Sigmoid colon (tissue), 7 donors: ENCODE results near the gene ABCD3. TPM values are rescaled to one million over a fixed set of nuclear protein-coding genes. Genes with fewer than 3 reads are reported as not detected.
A peak's percentile ranks its signal among the peaks of the same experiment; 100 is the strongest.

ENCODE experiments used
- DNase-seq: peaks from one replicate; pipeline ENCODE4 v3.0.0-alpha.2; 2019
- H3K27ac ChIP-seq, 4 donors: fragments of 200-600 bp; sonication (generic); one replicate each; pipeline ENCODE4 v1.5.1; 2016 to 2019; ENCODE audit warnings: mild to moderate bottlenecking in 1 of 4
- H3K27me3 ChIP-seq, 3 donors: fragments of 200-600 bp; sonication (generic); one replicate each; pipeline ENCODE4 v1.5.1; 2019; ENCODE audit warnings: mild to moderate bottlenecking in 1 of 3
- H3K36me3 ChIP-seq, 4 donors: fragments of 200-600 bp; sonication (generic); one replicate each; pipeline ENCODE4 v1.5.1; 2016 to 2019
- H3K4me1 ChIP-seq, 4 donors: fragments of 200-600 bp; sonication (generic); one replicate each; pipeline ENCODE4 v1.5.1; 2017 to 2019
- H3K4me3 ChIP-seq, 4 donors: fragments of 200-600 bp; sonication (generic); one replicate each; pipeline ENCODE4 v1.5.1; 2017 to 2019; ENCODE audit warnings: mild to moderate bottlenecking in 2 of 4, moderate library complexity in 1 of 4
- H3K9me3 ChIP-seq, 4 donors: fragments of 200-600 bp in 3 of 4; sonication (generic) in 3 of 4; one replicate each; pipeline versions ENCODE4 v1.5.1 to v1.6.1; 2013 to 2019
- EP300 ChIP-seq, 4 donors: sonication (generic); formaldehyde crosslinking; IDR thresholded peaks; one replicate each; pipeline ENCODE4 v1.6.1; 2017; ENCODE audit warnings: antibody characterized with exemption in 4 of 4
- POLR2A ChIP-seq, 2 donors: fragments of 450-650 bp; IDR thresholded peaks; one replicate each; pipeline ENCODE4 v1.6.1; 2016; ENCODE audit warnings: antibody characterized with exemption in 2 of 2, mild to moderate bottlenecking in 2 of 2, moderate library complexity in 2 of 2
- POLR2AphosphoS5 ChIP-seq, 4 donors: sonication (generic); formaldehyde crosslinking; IDR thresholded peaks; one replicate each; pipeline ENCODE4 v1.6.1; 2017; ENCODE audit warnings: antibody characterized with exemption in 4 of 4
- WGBS, 2 donors: extraction: QIAGEN DNeasy Blood & Tissue Kit; methylation state at CpG; one replicate each; pipeline ENCODE4 v1.1.7; 2013; 5-methylcytosine and 5-hydroxymethylcytosine counted together
- intact Hi-C: fragments of 100-400 bp; cut with DNase I; formaldehyde crosslinking; loops from one replicate; pipeline ENCODE4 v1.15.1; 2023
- polyA plus RNA-seq, 3 donors: library from polyadenylated mRNA; stranded (reverse); fragments of 200-250 nt; gene quantifications; one replicate each; pipeline ENCODE4 v1.2.3, GENCODE V29; 2013
- total RNA-seq, 4 donors: library from RNA; depleted of rRNA; stranded (reverse); fragments of >200 nt; gene quantifications; one replicate each; pipeline ENCODE4 v1.1.0, GENCODE V29; 2016
- TF ChIP-seq, protein P1 (sequence below), 4 experiments: fragments of 450-650 bp in 3 of 4; fragments of 200-600 bp in 1 of 4; IDR thresholded peaks; one replicate each; pipeline ENCODE4 v1.5.1; 2016 to 2019; ENCODE audit warnings: antibody characterized with exemption in 4 of 4, mild to moderate bottlenecking in 3 of 4, moderate library complexity in 2 of 4
- donor health status: healthy with polysubstance abuse.
- donor health status: Bipolar disorder and iron deficiency.
- donor health status: healthy.

ABCD3 gene
- total and polyA plus RNA-seq, 7 donors: 21.0 to 55.6 (median 33.5) TPM

DNA sequence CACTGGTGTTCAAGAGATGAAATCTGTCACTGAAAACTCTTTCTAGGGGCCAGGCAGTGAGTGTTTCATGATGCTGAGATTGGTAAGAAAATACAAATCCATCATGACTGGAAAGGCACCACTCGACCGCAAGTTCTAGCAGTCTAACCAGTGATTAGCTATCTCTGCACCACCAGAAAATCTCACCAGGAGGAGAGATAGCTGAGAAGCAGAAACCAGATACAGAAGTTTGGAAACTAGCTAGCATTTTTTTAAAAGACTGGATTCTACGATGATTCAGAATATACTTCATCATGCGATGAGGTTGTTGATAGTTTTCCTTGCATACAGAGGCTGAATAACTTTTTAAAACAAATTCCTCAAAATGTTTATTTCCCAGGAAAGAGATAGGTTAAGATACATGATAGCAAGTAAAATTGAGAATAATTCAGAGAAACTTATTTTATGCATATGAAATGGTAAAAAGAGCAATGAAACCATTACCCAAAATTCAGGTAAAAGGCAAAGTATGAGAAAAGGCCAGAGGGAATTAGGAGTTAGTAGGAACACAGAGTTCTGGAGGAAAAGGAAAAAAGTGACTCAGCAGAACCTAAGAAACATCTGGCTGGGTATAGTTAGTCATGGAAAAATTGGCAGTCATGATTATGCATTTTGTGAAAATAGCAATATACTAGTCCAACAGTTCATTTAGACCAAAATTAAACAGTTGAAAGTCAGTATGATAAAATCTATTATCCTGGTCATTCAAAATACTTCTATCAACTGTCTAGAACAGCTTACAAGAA is 126.7 kb downstream of the ABCD3 start:
- DNase-seq: no peak
- WGBS, 2 donors: 87 to 91% methylated on average over 4 of the region's 4 CpGs

DNA sequence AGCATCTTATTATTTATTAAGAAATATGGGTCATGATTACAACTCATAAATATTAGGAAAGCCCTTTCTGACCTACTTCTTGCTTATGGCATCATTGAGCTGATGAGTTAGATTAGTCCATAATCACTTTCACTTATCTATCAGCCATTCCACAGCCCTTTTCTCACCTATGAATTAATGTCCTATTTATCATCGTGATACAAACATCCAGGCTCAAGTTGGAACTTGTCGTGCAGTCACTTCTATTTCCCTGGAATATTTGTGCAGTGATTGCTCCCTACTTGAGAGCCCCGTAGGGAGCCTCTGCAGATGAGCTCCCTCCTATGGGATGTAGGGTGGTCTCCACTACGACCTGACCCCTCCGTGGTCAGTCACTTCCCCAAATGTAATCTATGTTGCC is 131.5 kb downstream of the ABCD3 start:
- H3K27ac ChIP-seq: no peak overlapping the region
- 83 to 84% methylated on average over 5 of the region's 5 CpGs for WGBS, 2 donors
- no peaks in the 10 kb centered on the region for H3K27me3 ChIP-seq
- intact Hi-C loops: no loop called here
- no peaks in the 10 kb centered on the region for H3K4me1 ChIP-seq
- TF ChIP-seq, protein P1, sequence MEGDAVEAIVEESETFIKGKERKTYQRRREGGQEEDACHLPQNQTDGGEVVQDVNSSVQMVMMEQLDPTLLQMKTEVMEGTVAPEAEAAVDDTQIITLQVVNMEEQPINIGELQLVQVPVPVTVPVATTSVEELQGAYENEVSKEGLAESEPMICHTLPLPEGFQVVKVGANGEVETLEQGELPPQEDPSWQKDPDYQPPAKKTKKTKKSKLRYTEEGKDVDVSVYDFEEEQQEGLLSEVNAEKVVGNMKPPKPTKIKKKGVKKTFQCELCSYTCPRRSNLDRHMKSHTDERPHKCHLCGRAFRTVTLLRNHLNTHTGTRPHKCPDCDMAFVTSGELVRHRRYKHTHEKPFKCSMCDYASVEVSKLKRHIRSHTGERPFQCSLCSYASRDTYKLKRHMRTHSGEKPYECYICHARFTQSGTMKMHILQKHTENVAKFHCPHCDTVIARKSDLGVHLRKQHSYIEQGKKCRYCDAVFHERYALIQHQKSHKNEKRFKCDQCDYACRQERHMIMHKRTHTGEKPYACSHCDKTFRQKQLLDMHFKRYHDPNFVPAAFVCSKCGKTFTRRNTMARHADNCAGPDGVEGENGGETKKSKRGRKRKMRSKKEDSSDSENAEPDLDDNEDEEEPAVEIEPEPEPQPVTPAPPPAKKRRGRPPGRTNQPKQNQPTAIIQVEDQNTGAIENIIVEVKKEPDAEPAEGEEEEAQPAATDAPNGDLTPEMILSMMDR (IDR thresholded peaks at IDR 0.05): no peak
- TF ChIP-seq POLR2AphosphoS5 (IDR thresholded peaks at IDR 0.05) (no peak), EP300 (IDR thresholded peaks at IDR 0.05) (no peak), POLR2A (IDR thresholded peaks at IDR 0.05) (no peak)
- H3K9me3 ChIP-seq: no peaks in the 10 kb centered on the region
- no peak overlapping the region for H3K4me3 ChIP-seq
- no peaks in the 10 kb centered on the region for H3K36me3 ChIP-seq
- DNase-seq: no peak

More for the DNA sequence above, 126.7 kb downstream of the ABCD3 start:
- Histone ChIP-seq H3K4me3 (no peak overlapping the region), H3K36me3 (no peaks in the 10 kb centered on the region), H3K4me1 (peaks cover 0 to 15% (median 7%) of the 10 kb centered on the region in 4 donors), H3K27me3 (no peaks in the 10 kb centered on the region), H3K9me3 (no peaks in the 10 kb centered on the region), H3K27ac (peak overlapping the region in 3 of 4 donors; percentile 8 to 89 (median 39))
- intact Hi-C loops: loop anchor here (5.0 kb wide), 3 partner anchors 97 to 257 kb away; no protein-coding TSS in a partner anchor
- TF ChIP-seq POLR2AphosphoS5 (IDR thresholded peaks at IDR 0.05) (peak; percentile 14 to 66 (median 44)), POLR2A (IDR thresholded peaks at IDR 0.05) (no peak), EP300 (IDR thresholded peaks at IDR 0.05) (peak in 1 of 4 donors; percentile 16)
- TF ChIP-seq, protein P1 (IDR thresholded peaks at IDR 0.05): no peak

GRCh38 chr1:94550396-94550795 is 132.2 kb downstream of the ABCD3 start:
- 81 to 88% methylated on average over 6 of the region's 6 CpGs for WGBS, 2 donors
- Histone ChIP-seq H3K4me1 (no peaks in the 10 kb centered on the region), H3K4me3 (no peak overlapping the region), H3K27me3 (no peaks in the 10 kb centered on the region), H3K27ac (no peak overlapping the region), H3K36me3 (no peaks in the 10 kb centered on the region), H3K9me3 (no peaks in the 10 kb centered on the region)
- DNase-seq: no peak
- intact Hi-C loops: no loop called here
- TF ChIP-seq POLR2A (IDR thresholded peaks at IDR 0.05) (no peak), EP300 (IDR thresholded peaks at IDR 0.05) (no peak), POLR2AphosphoS5 (IDR thresholded peaks at IDR 0.05) (no peak)
- TF ChIP-seq, protein P1 (IDR thresholded peaks at IDR 0.05): no peak

DNA sequence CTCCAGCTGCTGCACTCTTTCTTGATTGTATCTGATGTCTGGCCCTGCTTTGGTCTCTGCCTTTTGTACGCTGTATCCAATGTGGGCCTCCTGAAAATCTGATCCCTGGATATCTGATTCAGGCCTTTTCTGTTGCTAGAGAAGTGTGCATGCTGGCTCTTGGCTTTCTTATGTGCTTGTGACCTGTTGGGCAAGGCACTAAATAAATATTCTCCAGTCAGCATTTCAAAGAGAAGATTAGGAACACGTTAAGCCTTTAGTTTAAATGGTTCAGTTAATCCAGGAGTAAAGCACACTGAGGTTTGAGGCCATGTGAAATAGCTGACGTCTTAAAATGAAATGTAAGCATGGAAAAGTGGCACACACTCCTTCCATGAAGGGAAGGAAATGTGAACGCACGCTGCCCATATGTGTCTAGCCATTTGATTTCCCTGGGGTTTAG is 132.6 kb downstream of the ABCD3 start:
- Histone ChIP-seq H3K36me3 (no peaks in the 10 kb centered on the region), H3K27me3 (no peaks in the 10 kb centered on the region), H3K4me1 (no peaks in the 10 kb centered on the region), H3K27ac (no peak overlapping the region), H3K9me3 (no peaks in the 10 kb centered on the region), H3K4me3 (no peak overlapping the region)
- DNase-seq: no peak
- WGBS, 2 donors: 83 to 84% methylated on average over 5 of the region's 5 CpGs
- TF ChIP-seq POLR2AphosphoS5 (IDR thresholded peaks at IDR 0.05) (no peak), EP300 (IDR thresholded peaks at IDR 0.05) (no peak), POLR2A (IDR thresholded peaks at IDR 0.05) (no peak)
- TF ChIP-seq, protein P1 (IDR thresholded peaks at IDR 0.05): no peak
- intact Hi-C loops: no loop called here
